ENCODE results near the gene COL15A1.

The COL15A1 gene

DNA sequence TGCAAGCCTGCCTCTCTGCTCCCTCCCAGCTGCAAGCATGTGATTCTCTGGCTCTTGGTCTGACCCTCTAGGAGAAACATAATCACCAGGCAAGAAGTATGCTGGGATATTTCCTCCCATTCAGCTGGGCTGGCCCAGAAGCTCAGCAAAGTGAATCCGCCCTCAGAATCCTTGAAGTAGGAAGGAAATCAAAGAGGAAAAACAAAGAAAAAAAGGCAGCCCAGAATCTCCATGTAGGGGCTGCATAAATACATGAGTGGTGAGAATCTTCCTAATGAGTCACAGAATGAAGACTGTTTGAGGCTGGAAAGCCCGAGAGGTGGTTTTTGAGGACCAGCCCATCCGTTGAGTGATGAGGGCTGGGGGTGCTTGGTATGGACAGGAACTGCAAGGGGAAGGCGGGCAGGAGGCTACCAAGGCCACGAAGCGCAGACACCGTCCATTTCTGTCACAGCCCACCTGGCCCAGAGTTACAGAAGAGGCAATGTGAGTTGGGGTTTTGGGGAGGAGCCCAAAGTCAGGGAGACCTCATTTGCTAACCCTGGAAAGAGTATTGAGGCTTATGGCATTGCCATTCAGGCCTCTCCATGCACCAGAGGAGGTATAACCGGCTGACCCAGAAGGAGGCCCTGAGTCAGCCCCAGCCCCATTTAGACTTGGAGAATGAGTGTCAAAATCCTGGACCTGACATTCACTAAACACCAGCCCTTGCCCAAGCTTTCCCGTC is 127.8 kb downstream of the COL15A1 start:
- Histone ChIP-seq H3K9me3 (replicated peaks; ENCODE audit: insufficient read depth, low read length) (no peaks in the 10 kb centered on the region), H3K27ac (ENCODE audit: low read length) (no peak overlapping the region), H3F3A (ENCODE audit: insufficient read depth, low read length) (no peaks in the 10 kb centered on the region), H3K36me3 (replicated peaks; ENCODE audit: insufficient read depth, low read length) (no peaks in the 10 kb centered on the region), H3K4me3 (ENCODE audit: low read length) (no peak overlapping the region), H3K9me2 (replicated peaks; ENCODE audit: insufficient read depth, low read length) (no peaks in the 10 kb centered on the region), H3K4me2 (ENCODE audit: low read depth, low read length) (no peak overlapping the region), H3K27me3 (replicated peaks; ENCODE audit: insufficient read depth, low read length) (no peaks in the 10 kb centered on the region), H3K79me2 (ENCODE audit: low read length) (no peaks in the 10 kb centered on the region), H3K4me1 (ENCODE audit: low read length) (0 out of 2 replicates have a peak, but pooled peaks cover 1% of the 10 kb centered on the region), H3K9ac (ENCODE audit: low read length) (no peak overlapping the region), H4K20me1 (ENCODE audit: insufficient read depth, low read length) (no peaks in the 10 kb centered on the region), H2AFZ (ENCODE audit: low read length) (no peak overlapping the region)
- no peak for DNase-seq
- TF ChIP-seq, protein P1, sequence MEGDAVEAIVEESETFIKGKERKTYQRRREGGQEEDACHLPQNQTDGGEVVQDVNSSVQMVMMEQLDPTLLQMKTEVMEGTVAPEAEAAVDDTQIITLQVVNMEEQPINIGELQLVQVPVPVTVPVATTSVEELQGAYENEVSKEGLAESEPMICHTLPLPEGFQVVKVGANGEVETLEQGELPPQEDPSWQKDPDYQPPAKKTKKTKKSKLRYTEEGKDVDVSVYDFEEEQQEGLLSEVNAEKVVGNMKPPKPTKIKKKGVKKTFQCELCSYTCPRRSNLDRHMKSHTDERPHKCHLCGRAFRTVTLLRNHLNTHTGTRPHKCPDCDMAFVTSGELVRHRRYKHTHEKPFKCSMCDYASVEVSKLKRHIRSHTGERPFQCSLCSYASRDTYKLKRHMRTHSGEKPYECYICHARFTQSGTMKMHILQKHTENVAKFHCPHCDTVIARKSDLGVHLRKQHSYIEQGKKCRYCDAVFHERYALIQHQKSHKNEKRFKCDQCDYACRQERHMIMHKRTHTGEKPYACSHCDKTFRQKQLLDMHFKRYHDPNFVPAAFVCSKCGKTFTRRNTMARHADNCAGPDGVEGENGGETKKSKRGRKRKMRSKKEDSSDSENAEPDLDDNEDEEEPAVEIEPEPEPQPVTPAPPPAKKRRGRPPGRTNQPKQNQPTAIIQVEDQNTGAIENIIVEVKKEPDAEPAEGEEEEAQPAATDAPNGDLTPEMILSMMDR (IDR thresholded peaks at IDR 0.05; ENCODE audit: low read length): no peak
- TF ChIP-seq EZH2 (optimal IDR thresholded peaks at IDR 0.05; ENCODE audit: low read depth, low read length): no peak
- TF ChIP-seq EZH2phosphoT487 (IDR thresholded peaks at IDR 0.05; ENCODE audit: low read length): no peak

DNA sequence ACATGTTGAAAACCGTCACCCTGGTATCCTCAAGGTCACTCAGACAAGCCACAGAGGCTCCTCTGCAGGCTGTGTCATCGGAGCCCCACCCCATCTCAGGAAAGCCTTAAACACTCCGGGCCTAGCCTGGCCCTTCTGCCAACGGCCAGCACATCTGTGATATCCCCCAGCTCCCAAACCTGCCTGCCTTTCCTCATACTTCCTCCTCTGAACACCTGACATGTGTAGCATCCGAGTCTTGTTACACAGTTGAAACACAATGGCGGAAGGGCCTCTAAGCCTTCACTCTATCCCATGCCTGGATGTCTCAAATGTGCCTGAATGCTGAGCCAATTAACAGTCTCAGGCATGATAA is 128.3 kb downstream of the COL15A1 start:
- H3K9me2 ChIP-seq (replicated peaks; ENCODE audit: insufficient read depth, low read length): no peaks in the 10 kb centered on the region
- H3K9me3 ChIP-seq (replicated peaks; ENCODE audit: insufficient read depth, low read length): no peaks in the 10 kb centered on the region
- no peaks in the 10 kb centered on the region for H3F3A ChIP-seq (ENCODE audit: insufficient read depth, low read length)
- no peak overlapping the region for H2AFZ ChIP-seq (ENCODE audit: low read length)
- no peaks in the 10 kb centered on the region for H3K79me2 ChIP-seq (ENCODE audit: low read length)
- no peaks in the 10 kb centered on the region for H3K36me3 ChIP-seq (replicated peaks; ENCODE audit: insufficient read depth, low read length)
- no peak for DNase-seq
- H3K9ac ChIP-seq (ENCODE audit: low read length): no peak overlapping the region
- no peaks in the 10 kb centered on the region for H3K27me3 ChIP-seq (replicated peaks; ENCODE audit: insufficient read depth, low read length)
- no peak overlapping the region for H3K27ac ChIP-seq (ENCODE audit: low read length)
- no peaks in the 10 kb centered on the region for H4K20me1 ChIP-seq (ENCODE audit: insufficient read depth, low read length)
- no peak overlapping the region for H3K4me3 ChIP-seq (ENCODE audit: low read length)
- H3K4me1 ChIP-seq (ENCODE audit: low read length): 0 out of 2 replicates have a peak, but pooled peaks cover 6% of the 10 kb centered on the region
- TF ChIP-seq EZH2 (optimal IDR thresholded peaks at IDR 0.05; ENCODE audit: low read depth, low read length): no peak
- TF ChIP-seq EZH2phosphoT487 (IDR thresholded peaks at IDR 0.05; ENCODE audit: low read length): no peak
- TF ChIP-seq, protein P1 (IDR thresholded peaks at IDR 0.05; ENCODE audit: low read length): no peak
- no peak overlapping the region for H3K4me2 ChIP-seq (ENCODE audit: low read depth, low read length)

DNA sequence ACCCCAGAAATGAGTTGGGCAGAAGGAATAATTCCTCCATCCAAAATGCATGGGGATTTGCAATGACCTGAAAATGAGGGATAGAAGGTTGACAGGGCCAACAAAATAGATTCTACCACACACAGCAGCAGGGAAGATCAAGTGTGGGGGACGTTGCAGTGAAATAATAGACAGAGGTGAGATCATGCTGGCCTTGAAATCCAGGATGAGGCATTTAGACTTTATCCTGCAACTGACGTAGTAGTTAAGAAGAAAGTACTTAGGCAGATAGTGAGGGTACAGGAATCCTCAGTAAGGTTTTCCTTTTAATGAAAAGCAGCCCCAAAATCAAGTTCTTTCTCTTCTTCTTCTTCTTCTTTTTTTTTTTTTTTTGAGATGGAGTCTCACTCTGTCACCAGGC is 129.6 kb downstream of the COL15A1 start:
- H4K20me1 ChIP-seq (ENCODE audit: insufficient read depth, low read length): no peaks in the 10 kb centered on the region
- no peak overlapping the region for H2AFZ ChIP-seq (ENCODE audit: low read length)
- H3K9ac ChIP-seq (ENCODE audit: low read length): no peak overlapping the region
- H3K4me2 ChIP-seq (ENCODE audit: low read depth, low read length): no peak overlapping the region
- H3F3A ChIP-seq (ENCODE audit: insufficient read depth, low read length): no peaks in the 10 kb centered on the region
- no peaks in the 10 kb centered on the region for H3K36me3 ChIP-seq (replicated peaks; ENCODE audit: insufficient read depth, low read length)
- H3K4me1 ChIP-seq (ENCODE audit: low read length): 0 out of 2 replicates have a peak, but pooled peaks cover 8% of the 10 kb centered on the region
- H3K27me3 ChIP-seq (replicated peaks; ENCODE audit: insufficient read depth, low read length): no peaks in the 10 kb centered on the region
- no peaks in the 10 kb centered on the region for H3K79me2 ChIP-seq (ENCODE audit: low read length)
- TF ChIP-seq EZH2 (optimal IDR thresholded peaks at IDR 0.05; ENCODE audit: low read depth, low read length) (no peak), EZH2phosphoT487 (IDR thresholded peaks at IDR 0.05; ENCODE audit: low read length) (no peak)
- TF ChIP-seq, protein P1 (IDR thresholded peaks at IDR 0.05; ENCODE audit: low read length): no peak
- DNase-seq: no peak
- H3K9me2 ChIP-seq (replicated peaks; ENCODE audit: insufficient read depth, low read length): no peaks in the 10 kb centered on the region
- H3K9me3 ChIP-seq (replicated peaks; ENCODE audit: insufficient read depth, low read length): no peaks in the 10 kb centered on the region
- no peak overlapping the region for H3K27ac ChIP-seq (ENCODE audit: low read length)
- H3K4me3 ChIP-seq (ENCODE audit: low read length): no peak overlapping the region
